ENCODE data around the gene ZNF638. TPM values are rescaled to one million over a fixed set of nuclear protein-coding genes. Genes with fewer than 3 reads are reported as not detected.
A peak's percentile ranks its signal among the peaks of the same experiment; 100 is the strongest.
"Not testable (repeated sequence)": the region's sequence is repeated elsewhere in the genome, so short reads cannot be mapped to it uniquely, and the experiment has no call there.

Gene ZNF638
- total RNA-seq, 6 experiments from 2014 or later, result 41.8 to 65.8 (median 61.5) TPM

DNA sequence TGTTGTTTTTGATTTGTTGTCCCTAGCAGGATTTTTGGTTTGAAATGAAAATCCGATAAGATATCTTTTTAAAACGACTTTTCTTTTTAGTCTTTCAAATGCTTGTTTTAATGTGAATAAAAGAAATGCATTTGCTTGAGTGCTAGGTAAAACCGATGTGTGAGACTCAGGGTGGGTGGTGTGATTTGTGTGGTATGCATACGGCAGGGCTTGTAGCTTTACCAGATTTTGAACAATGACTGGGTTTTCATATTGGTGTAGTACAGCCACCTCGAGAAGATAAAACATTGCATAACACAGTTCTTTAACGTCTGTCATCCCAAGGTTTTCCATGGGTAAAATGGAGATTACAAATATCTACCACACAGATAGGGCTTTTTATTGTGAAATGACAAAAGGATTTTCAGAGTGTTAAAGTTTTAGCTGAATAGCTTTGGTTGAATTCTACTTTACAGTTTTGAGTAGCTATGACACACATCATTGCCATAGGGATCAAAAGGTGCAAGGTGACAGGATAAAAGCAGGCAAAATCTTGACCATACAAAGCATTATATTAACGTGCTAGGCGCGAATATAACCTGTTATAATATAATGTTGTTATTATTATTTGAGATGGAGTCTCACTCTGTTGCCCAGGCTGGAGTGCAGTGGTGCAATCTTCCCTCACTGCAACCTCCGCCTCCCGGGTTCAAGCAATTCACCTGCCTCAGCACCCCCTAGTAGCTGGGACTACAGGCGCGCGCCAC is 824 bp upstream of the ZNF638 start:
- Histone ChIP-seq H3K27me3 (no peaks in the 10 kb centered on the region), H3K9me3 (no peaks in the 10 kb centered on the region), H3K4me1 (peaks cover 0 to 17% (median 0%) of the 10 kb centered on the region in 4 donors), H3K4me3 (peak overlapping the region in 1 of 3 donors; percentile 86), H3K36me3 (no peaks in the 10 kb centered on the region), H3K27ac (no peak overlapping the region)
- ATAC-seq, result no peak
- intact Hi-C loops (cut with DNase I), result no loop called here
- DNase-seq, result no peak
- TF ChIP-seq POLR2A (IDR thresholded peaks at IDR 0.05), result no peak
- TF ChIP-seq, protein P1, sequence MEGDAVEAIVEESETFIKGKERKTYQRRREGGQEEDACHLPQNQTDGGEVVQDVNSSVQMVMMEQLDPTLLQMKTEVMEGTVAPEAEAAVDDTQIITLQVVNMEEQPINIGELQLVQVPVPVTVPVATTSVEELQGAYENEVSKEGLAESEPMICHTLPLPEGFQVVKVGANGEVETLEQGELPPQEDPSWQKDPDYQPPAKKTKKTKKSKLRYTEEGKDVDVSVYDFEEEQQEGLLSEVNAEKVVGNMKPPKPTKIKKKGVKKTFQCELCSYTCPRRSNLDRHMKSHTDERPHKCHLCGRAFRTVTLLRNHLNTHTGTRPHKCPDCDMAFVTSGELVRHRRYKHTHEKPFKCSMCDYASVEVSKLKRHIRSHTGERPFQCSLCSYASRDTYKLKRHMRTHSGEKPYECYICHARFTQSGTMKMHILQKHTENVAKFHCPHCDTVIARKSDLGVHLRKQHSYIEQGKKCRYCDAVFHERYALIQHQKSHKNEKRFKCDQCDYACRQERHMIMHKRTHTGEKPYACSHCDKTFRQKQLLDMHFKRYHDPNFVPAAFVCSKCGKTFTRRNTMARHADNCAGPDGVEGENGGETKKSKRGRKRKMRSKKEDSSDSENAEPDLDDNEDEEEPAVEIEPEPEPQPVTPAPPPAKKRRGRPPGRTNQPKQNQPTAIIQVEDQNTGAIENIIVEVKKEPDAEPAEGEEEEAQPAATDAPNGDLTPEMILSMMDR (IDR thresholded peaks at IDR 0.05), result no peak
- WGBS (ENCODE audit: insufficient coverage, low coverage, low lambda C conversion rate, missing lambda C conversion rate), result 51% methylated on average over 9 of the region's 14 CpGs

DNA sequence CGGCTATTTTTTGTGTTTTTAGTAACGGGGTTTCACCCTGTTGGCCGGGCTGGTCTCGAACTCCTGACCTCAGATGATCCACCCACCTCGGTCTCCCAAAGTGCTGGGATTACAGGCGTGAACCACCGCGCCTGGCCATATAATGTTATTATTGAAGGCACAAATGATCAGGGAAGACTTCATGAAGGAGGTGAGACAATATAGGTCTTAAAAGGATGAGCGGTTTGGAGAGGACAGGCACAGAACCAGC is 326 bp upstream of the ZNF638 start:
- Histone ChIP-seq H3K4me3 (peak overlapping the region in 1 of 3 donors; percentile 86), H3K4me1 (peaks cover 0 to 19% (median 0%) of the 10 kb centered on the region in 4 donors)
- ATAC-seq; H3K27ac ChIP-seq; H3K9me3 ChIP-seq; DNase-seq; H3K27me3 ChIP-seq; intact Hi-C loops (cut with DNase I); H3K36me3 ChIP-seq: not testable (repeated sequence)
- WGBS (ENCODE audit: insufficient coverage, low coverage, low lambda C conversion rate, missing lambda C conversion rate), result 0% methylated on average over 8 of the region's 9 CpGs

DNA sequence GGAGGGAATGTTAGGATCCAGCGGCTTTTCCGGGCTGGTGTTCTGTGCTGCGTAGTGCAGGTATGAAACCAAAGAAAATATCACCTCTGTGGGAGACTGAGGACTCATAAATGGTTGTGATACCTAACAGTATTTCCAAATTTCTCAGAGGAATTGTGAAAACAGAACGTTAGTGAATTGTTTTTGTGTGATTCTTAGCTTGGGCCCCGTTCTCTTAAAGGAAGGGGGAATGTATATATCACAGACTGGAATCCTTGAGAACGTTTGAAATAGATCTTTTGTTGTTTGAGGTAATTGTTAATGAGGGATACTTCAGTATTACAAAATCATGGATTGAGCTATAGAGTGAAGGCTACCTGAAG is 834 bp downstream of the ZNF638 start:
- Histone ChIP-seq H3K4me3 (peak overlapping the region; percentile 82 to 92 (median 86)), H3K27ac (peak overlapping the region; percentile 96 to 98 (median 98)), H3K27me3 (no peaks in the 10 kb centered on the region), H3K4me1 (peaks cover 0 to 31% (median 5%) of the 10 kb centered on the region in 4 donors), H3K36me3 (no peaks in the 10 kb centered on the region), H3K9me3 (no peaks in the 10 kb centered on the region)
- DNase-seq (no peak), ATAC-seq (no peak)
- intact Hi-C loops (cut with DNase I), result no loop called here
- 2% methylated on average over 6 of the region's 6 CpGs for WGBS (ENCODE audit: insufficient coverage, low coverage, low lambda C conversion rate, missing lambda C conversion rate)
- TF ChIP-seq, protein P1 (IDR thresholded peaks at IDR 0.05), result no peak
- no peak for TF ChIP-seq POLR2A (IDR thresholded peaks at IDR 0.05)

DNA sequence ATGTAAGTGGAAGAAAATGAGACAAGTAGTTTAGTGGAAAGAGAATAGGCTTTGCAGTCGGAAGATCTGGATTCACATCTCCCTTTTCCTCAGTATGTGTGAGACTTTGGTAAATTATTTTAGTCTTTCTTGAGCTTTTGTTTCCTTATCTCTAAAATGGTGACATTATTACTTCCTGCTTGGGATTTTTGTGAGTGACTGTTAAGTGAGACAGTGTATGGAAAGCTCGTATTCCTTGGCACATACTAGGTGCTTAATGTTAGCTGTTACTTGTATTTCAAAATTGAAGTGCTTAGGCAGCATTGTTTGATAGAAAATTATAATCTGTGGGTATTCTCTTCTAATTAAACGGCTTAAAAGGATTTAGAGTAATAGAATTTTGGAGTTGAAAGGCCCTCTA is 2.0 kb downstream of the ZNF638 start:
- 37% methylated on average over 3 of the region's 3 CpGs for WGBS (ENCODE audit: insufficient coverage, low coverage, low lambda C conversion rate, missing lambda C conversion rate)
- Histone ChIP-seq H3K4me1 (peaks cover 0 to 34% (median 7%) of the 10 kb centered on the region in 4 donors), H3K27ac (no peak overlapping the region)

DNA sequence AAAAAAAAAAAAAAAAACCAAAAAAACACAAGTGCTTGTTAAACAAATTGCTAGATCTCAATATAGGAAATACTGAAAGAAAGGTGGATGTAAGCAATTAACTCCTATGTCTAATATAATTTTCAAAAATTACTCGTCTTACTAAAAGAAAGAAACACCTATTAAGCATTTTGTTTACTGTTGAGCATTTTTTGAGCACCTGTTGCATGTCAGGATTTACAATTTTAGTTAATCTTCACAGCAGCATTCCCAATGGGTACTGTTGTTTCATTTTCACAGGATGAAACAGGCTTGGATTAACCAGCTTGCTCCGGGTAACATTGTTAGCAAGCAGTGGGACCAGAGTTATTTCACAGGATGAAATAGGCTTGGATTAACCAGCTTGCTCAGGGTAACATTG is 4.8 kb downstream of the ZNF638 start:
- Histone ChIP-seq H3K9me3 (no peaks in the 10 kb centered on the region), H3K27me3 (no peaks in the 10 kb centered on the region), H3K27ac (peak overlapping the region in 2 of 3 donors; percentile 6 to 59), H3K4me1 (peaks cover 0 to 55% (median 7%) of the 10 kb centered on the region in 4 donors), H3K4me3 (no peak overlapping the region), H3K36me3 (no peaks in the 10 kb centered on the region)
- intact Hi-C loops (cut with DNase I), result no loop called here
- WGBS (ENCODE audit: insufficient coverage, low coverage, low lambda C conversion rate, missing lambda C conversion rate), result 29% methylated on average over 2 of the region's 2 CpGs
- no peak for DNase-seq
- ATAC-seq, result no peak
- no peak for TF ChIP-seq POLR2A (IDR thresholded peaks at IDR 0.05)
- TF ChIP-seq, protein P1 (IDR thresholded peaks at IDR 0.05), result no peak

More for the DNA sequence above, 2.0 kb downstream of the ZNF638 start:
- no peak for TF ChIP-seq POLR2A (IDR thresholded peaks at IDR 0.05)
- TF ChIP-seq, protein P1 (IDR thresholded peaks at IDR 0.05), result no peak
- Histone ChIP-seq H3K9me3 (no peaks in the 10 kb centered on the region), H3K36me3 (no peaks in the 10 kb centered on the region), H3K27me3 (no peaks in the 10 kb centered on the region), H3K4me3 (peak overlapping the region; percentile 82 to 92 (median 86))
- DNase-seq (no peak), ATAC-seq (no peak)
- intact Hi-C loops (cut with DNase I), result no loop called here

All from right lobe of liver (tissue), 6 donors.